Caco-2 (cell line): ENCODE data around the gene ANKRD27. TPM values are rescaled to one million over a fixed set of nuclear protein-coding genes. Genes with fewer than 3 reads are reported as not detected.
A peak's percentile ranks its signal among the peaks of the same experiment; 100 is the strongest.
"Not testable (repeated sequence)": the region's sequence is repeated elsewhere in the genome, so short reads cannot be mapped to it uniquely, and the experiment has no call there.

ENCODE experiments used
- BruUV-seq: library from RNA; stranded (reverse); fragments of 400-500 nt; replicated peaks from 2 replicates; lab custom pipeline; 2021; lab: Mats Ljungman, UMichigan
- CTCF ChIA-PET: fragments of 300-600 bp; sonication (Branson Sonifier 250); formaldehyde crosslinking; loops from one replicate; lab custom pipeline; 2022; ENCODE audit warnings: antibody characterized with exemption; lab: Charles Lee
- POLR2A ChIA-PET: fragments of 300-600 bp; sonication (Branson Sonifier 250); formaldehyde crosslinking; loops from one replicate; lab custom pipeline; 2022; ENCODE audit warnings: antibody characterized with exemption; lab: Charles Lee
- DNase-seq, 2 experiments: peaks; one replicate each; pipeline versions ENCODE4 v3.0.0 to v3.0.0-alpha.2; 2020 to 2022
- H3K27me3 ChIP-seq: replicated peaks from 2 replicates; pipeline ENCODE4 v1.6.0; 2011; ENCODE audit warnings: low read length; ENCODE audit not compliant: control insufficient read depth, insufficient read depth
- H3K36me3 ChIP-seq: 2 replicates; pipeline ENCODE4 v1.5.1; 2011; ENCODE audit warnings: low read length; ENCODE audit not compliant: control insufficient read depth, insufficient read depth
- H3K4me1 ChIP-seq: fragments of 250-450 bp; sonication (Bioruptor Pico); 2 replicates; pipeline ENCODE4 v1.5.1; 2020; ENCODE audit warnings: mild to moderate bottlenecking
- H3K4me3 ChIP-seq: 2 replicates; pipeline ENCODE4 v1.5.1; 2011; ENCODE audit warnings: low read depth, mild to moderate bottlenecking, control low read depth, low read length
- H3K9me3 ChIP-seq: fragments of 250-450 bp; sonication (Bioruptor Pico); 2 replicates; pipeline ENCODE4 v1.5.1; 2020; ENCODE audit warnings: mild to moderate bottlenecking, moderate library complexity
- H3K27ac Mint-ChIP-seq: one replicate; pipeline ENCODE4 v1.8.0; 2022; ENCODE audit warnings: mixed read lengths; ENCODE audit not compliant: unreplicated experiment
- H3K27me3 Mint-ChIP-seq: one replicate; pipeline ENCODE4 v1.8.0; 2022; ENCODE audit warnings: mixed read lengths; ENCODE audit not compliant: insufficient read depth, unreplicated experiment
- H3K36me3 Mint-ChIP-seq: one replicate; pipeline ENCODE4 v1.8.0; 2022; ENCODE audit warnings: mild to moderate bottlenecking, mixed read lengths; ENCODE audit not compliant: insufficient read depth, unreplicated experiment
- H3K4me1 Mint-ChIP-seq: one replicate; pipeline ENCODE4 v1.8.0; 2022; ENCODE audit warnings: low read depth, mixed read lengths; ENCODE audit not compliant: unreplicated experiment
- H3K4me3 Mint-ChIP-seq: one replicate; pipeline ENCODE4 v1.8.0; 2022; ENCODE audit warnings: mild to moderate bottlenecking, moderate library complexity, mixed read lengths; ENCODE audit not compliant: unreplicated experiment
- H3K9me3 Mint-ChIP-seq: one replicate; pipeline ENCODE4 v1.8.0; 2022; ENCODE audit warnings: mixed read lengths; ENCODE audit not compliant: unreplicated experiment
- intact Hi-C: fragments of 100-400 bp; cut with micrococcal nuclease; formaldehyde crosslinking; loops from one replicate; pipeline ENCODE4 v1.10.0; 2022; ENCODE audit not compliant: unreplicated experiment
- total RNA-seq: library from RNA; stranded (reverse); gene quantifications from 2 replicates; pipeline ENCODE4 v1.2.3, GENCODE V29; 2022
- TF ChIP-seq, protein P1 (sequence below), 2 experiments: fragments of 200-600 bp in 1 of 2; IDR thresholded peaks; 1 replicate in 1 of 2; 2 replicates in 1 of 2; pipeline versions ENCODE4 v1.5.1 to v1.8.0; 2011 to 2022; ENCODE audit warnings: antibody characterized with exemption in 1 of 2, control low read depth in 1 of 2, inconsistent platforms in 1 of 2, low read depth in 1 of 2, low read length in 1 of 2, mild to moderate bottlenecking in 1 of 2, moderate library complexity in 1 of 2; ENCODE audit not compliant: insufficient read depth in 1 of 2, severe bottlenecking in 1 of 2, unreplicated experiment in 1 of 2

Gene ANKRD27
- total RNA-seq, 1 experiment from 2014 or later: 54.3 TPM

DNA sequence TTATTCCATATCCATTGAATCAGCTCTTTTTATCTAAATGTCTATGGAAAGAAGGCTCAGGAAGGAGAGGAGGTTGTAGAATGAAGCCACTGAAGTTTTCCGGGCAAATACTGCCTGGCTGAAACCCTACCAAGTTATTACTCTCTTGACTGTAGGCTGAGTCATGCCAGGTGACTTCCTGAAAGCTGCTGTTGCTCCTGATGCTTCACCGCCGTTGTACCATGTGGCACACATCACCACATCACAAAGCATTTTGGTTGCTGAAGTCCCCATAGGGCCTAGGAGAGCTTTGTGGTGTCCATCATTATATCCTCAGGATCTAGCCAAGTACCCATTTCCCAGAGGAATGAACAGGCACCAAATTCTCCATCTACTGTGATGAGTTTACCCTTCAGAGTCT, 33.5 kb upstream of the ANKRD27 start:
- Mint-ChIP-seq H3K36me3 (peaks cover 60% of the 10 kb centered on the region), H3K27me3 (no peaks in the 10 kb centered on the region), H3K9me3 (no peaks in the 10 kb centered on the region), H3K27ac (no peak overlapping the region), H3K4me3 (no peak overlapping the region), H3K4me1 (no peaks in the 10 kb centered on the region)
- intact Hi-C loops: no loop called here
- DNase-seq: no peak
- BruUV-seq: no TSS peak
- CTCF ChIA-PET: no interaction called here
- peaks cover 12% of the 10 kb centered on the region for H3K9me3 ChIP-seq
- H3K4me3 ChIP-seq: no peak overlapping the region
- TF ChIP-seq, protein P1, sequence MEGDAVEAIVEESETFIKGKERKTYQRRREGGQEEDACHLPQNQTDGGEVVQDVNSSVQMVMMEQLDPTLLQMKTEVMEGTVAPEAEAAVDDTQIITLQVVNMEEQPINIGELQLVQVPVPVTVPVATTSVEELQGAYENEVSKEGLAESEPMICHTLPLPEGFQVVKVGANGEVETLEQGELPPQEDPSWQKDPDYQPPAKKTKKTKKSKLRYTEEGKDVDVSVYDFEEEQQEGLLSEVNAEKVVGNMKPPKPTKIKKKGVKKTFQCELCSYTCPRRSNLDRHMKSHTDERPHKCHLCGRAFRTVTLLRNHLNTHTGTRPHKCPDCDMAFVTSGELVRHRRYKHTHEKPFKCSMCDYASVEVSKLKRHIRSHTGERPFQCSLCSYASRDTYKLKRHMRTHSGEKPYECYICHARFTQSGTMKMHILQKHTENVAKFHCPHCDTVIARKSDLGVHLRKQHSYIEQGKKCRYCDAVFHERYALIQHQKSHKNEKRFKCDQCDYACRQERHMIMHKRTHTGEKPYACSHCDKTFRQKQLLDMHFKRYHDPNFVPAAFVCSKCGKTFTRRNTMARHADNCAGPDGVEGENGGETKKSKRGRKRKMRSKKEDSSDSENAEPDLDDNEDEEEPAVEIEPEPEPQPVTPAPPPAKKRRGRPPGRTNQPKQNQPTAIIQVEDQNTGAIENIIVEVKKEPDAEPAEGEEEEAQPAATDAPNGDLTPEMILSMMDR (IDR thresholded peaks at IDR 0.05; ENCODE audit: insufficient read depth in 1 of 2, low read depth in 1 of 2, low read length in 1 of 2, severe bottlenecking in 1 of 2, unreplicated experiment in 1 of 2): no peak
- H3K36me3 ChIP-seq: peaks cover 4% of the 10 kb centered on the region; the same call in 1 of the 2 replicates
- H3K27me3 ChIP-seq: no peaks in the 10 kb centered on the region
- no peaks in the 10 kb centered on the region for H3K4me1 ChIP-seq
- POLR2A ChIA-PET: no interaction called here

DNA sequence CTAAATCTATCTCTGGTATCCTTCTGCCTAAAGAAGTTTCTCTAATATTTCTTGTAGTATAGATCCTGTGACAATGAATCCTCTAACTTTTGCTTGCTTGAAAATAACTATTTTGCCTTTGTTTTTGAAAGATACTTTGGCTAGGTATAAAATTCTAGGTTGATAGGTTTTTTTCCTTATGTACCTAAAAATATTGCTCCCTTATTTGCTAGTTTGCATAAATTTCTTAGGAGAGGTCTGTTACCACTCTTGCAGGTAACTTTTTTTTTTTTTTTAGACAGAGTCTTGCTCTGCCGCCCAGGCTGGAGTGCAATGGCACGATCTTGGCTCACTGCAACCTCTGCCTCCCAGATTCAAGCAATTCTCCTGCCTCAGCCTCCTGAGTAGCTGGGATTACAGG, 29.0 kb upstream of the ANKRD27 start:
- H3K4me3 Mint-ChIP-seq, POLR2A ChIA-PET, BruUV-seq, H3K27me3 ChIP-seq, H3K27me3 Mint-ChIP-seq, intact Hi-C loops, H3K36me3 ChIP-seq, H3K4me3 ChIP-seq, H3K9me3 Mint-ChIP-seq, CTCF ChIA-PET, DNase-seq, H3K4me1 Mint-ChIP-seq: not testable (repeated sequence)
- H3K36me3 Mint-ChIP-seq: peaks cover 80% of the 10 kb centered on the region
- peaks cover 21% of the 10 kb centered on the region for H3K9me3 ChIP-seq
- peak overlapping the region; percentile 56 for H3K27ac Mint-ChIP-seq
- H3K4me1 ChIP-seq: peaks cover 16% of the 10 kb centered on the region

DNA sequence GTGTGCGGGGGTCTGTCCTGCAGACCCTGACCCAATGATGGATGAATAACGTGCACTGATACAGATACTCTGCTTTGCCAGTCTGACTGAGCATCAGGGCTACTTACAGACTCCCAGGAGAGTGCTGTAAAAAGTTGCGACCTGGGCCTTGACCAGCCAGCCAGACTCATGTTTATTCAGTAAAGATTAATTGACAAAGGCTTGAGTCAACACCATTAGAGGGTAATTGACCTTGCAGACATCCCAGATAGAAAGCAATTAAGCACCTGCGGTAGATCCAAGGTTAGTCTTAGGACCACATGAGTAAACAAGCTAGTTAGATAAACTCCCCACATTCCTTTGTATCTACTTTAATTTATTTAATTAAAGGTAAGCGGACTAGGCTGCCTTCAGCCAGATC, 27.0 kb upstream of the ANKRD27 start:
- TF ChIP-seq, protein P1 (IDR thresholded peaks at IDR 0.05; ENCODE audit: insufficient read depth in 1 of 2, low read depth in 1 of 2, low read length in 1 of 2, severe bottlenecking in 1 of 2, unreplicated experiment in 1 of 2): no peak
- no peaks in the 10 kb centered on the region for H3K27me3 Mint-ChIP-seq
- no peak overlapping the region for H3K4me3 Mint-ChIP-seq
- intact Hi-C loops: no loop called here
- no peaks in the 10 kb centered on the region for H3K9me3 Mint-ChIP-seq
- Histone ChIP-seq H3K4me3 (no peak overlapping the region), H3K4me1 (peaks cover 16% of the 10 kb centered on the region), H3K36me3 (peaks cover 7% of the 10 kb centered on the region), H3K27me3 (no peaks in the 10 kb centered on the region), H3K9me3 (peaks cover 21% of the 10 kb centered on the region)
- H3K27ac Mint-ChIP-seq: no peak overlapping the region
- ChIA-PET POLR2A (no interaction called here), CTCF (no interaction called here)
- peaks cover 88% of the 10 kb centered on the region for H3K36me3 Mint-ChIP-seq
- BruUV-seq: no TSS peak
- H3K4me1 Mint-ChIP-seq: peaks cover 9% of the 10 kb centered on the region
- DNase-seq: peak in 1 of 2 experiments; percentile 64

DNA sequence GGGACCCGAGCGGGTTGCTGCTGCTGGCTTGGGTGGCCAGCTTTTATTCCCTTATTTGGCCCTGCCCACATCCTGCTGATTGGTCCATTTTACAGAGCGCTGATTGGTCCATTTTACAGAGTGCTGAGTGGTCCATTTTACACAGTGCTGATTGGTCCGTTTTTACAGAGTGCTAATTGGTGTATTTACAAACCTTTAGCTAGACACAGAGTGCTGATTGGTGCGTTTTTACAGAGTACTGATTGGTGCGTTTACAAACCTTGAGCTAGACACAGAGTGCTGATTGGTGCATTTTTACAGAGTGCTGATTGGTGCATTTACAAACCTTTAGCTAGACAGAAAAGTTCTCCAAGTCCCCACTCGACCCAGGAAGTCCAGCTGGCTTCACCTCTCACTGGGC, 25.1 kb upstream of the ANKRD27 start:
- H3K9me3 Mint-ChIP-seq, DNase-seq, H3K27me3 ChIP-seq, H3K4me3 ChIP-seq, H3K27me3 Mint-ChIP-seq, intact Hi-C loops, H3K4me3 Mint-ChIP-seq, H3K36me3 ChIP-seq, BruUV-seq, H3K27ac Mint-ChIP-seq: not testable (repeated sequence)
- ChIA-PET POLR2A (interaction anchor here (0.7 kb wide), 1 partner anchor 8 kb away, joined by 3 read pairs; the partner anchor contains the start of gene NUDT19), CTCF (interaction anchor here (1.2 kb wide), 1 partner anchor 101 kb away, joined by 3 read pairs; no protein-coding TSS in a partner anchor)
- peaks cover 16% of the 10 kb centered on the region for H3K4me1 ChIP-seq
- peaks cover 21% of the 10 kb centered on the region for H3K9me3 ChIP-seq
- Mint-ChIP-seq H3K36me3 (peaks cover 94% of the 10 kb centered on the region), H3K4me1 (peaks cover 20% of the 10 kb centered on the region)

GRCh38 chr19:32696771-32697170, 21.8 kb upstream of the ANKRD27 start:
- Mint-ChIP-seq H3K4me1 (peaks cover 40% of the 10 kb centered on the region), H3K9me3 (peaks cover 10% of the 10 kb centered on the region), H3K36me3 (peaks cover 78% of the 10 kb centered on the region)
- H3K9me3 ChIP-seq, CTCF ChIA-PET, DNase-seq, intact Hi-C loops, BruUV-seq, H3K27me3 ChIP-seq, H3K36me3 ChIP-seq, H3K27me3 Mint-ChIP-seq, H3K4me3 ChIP-seq, POLR2A ChIA-PET, H3K27ac Mint-ChIP-seq, H3K4me3 Mint-ChIP-seq: not testable (repeated sequence)
- H3K4me1 ChIP-seq: peaks cover 24% of the 10 kb centered on the region

- CTCF ChIA-PET, H3K27me3 ChIP-seq, POLR2A ChIA-PET, H3K27me3 Mint-ChIP-seq, intact Hi-C loops, H3K4me3 ChIP-seq, H3K36me3 ChIP-seq, H3K9me3 ChIP-seq, DNase-seq, BruUV-seq: not testable (repeated sequence)
- H3K4me1 Mint-ChIP-seq: peaks cover 40% of the 10 kb centered on the region
- H3K27ac Mint-ChIP-seq: peak overlapping the region; percentile 11
- H3K4me1 ChIP-seq: peaks cover 20% of the 10 kb centered on the region
- peaks cover 66% of the 10 kb centered on the region for H3K36me3 Mint-ChIP-seq
- peaks cover 10% of the 10 kb centered on the region for H3K9me3 Mint-ChIP-seq
- peak overlapping the region; percentile 58 for H3K4me3 Mint-ChIP-seq
Observed at GRCh38 chr19:32695506-32695905, 20.5 kb upstream of the ANKRD27 start.
